Endothelial cell of umbilical vein (primary cell): ENCODE measurements around the gene SPECC1L. TPM values are rescaled to one million over a fixed set of nuclear protein-coding genes. Genes with fewer than 3 reads are reported as not detected.

Source experiments
- BruUV-seq: library from RNA; stranded (reverse); fragments of 400-500 nt; replicated peaks from 2 replicates; lab custom pipeline; 2021; lab: Mats Ljungman, UMichigan
- CTCF ChIA-PET: fragments of 300-600, 350-600 bp; sonication (Branson Sonifier 250); formaldehyde crosslinking; loops from one replicate; lab custom pipeline; 2021; ENCODE audit warnings: antibody characterized with exemption, inconsistent platforms; lab: Charles Lee
- POLR2A ChIA-PET: fragments of 300-600, 350-600 bp; sonication (Branson Sonifier 250); formaldehyde crosslinking; loops from one replicate; lab custom pipeline; 2021; ENCODE audit warnings: antibody characterized with exemption, inconsistent platforms; lab: Charles Lee
- DNase-seq: peaks from one replicate; pipeline ENCODE4 v3.0.0-alpha.2; 2011; ENCODE audit warnings: low read depth, low spot score
- FAIRE-seq: peaks from 2 replicates; lab custom pipeline; 2011; peaks lifted over from hg19 to GRCh38; lab: Jason Lieb, UNC
- H2AFZ ChIP-seq: 2 replicates; pipeline ENCODE4 v1.6.0; 2012; ENCODE audit warnings: low read depth, low read length, control low read depth, inconsistent platforms
- H3K27ac ChIP-seq: 2 replicates; pipeline ENCODE4 v1.5.1; 2011; ENCODE audit warnings: low read depth, mild to moderate bottlenecking, control low read depth, low read length, moderate library complexity; ENCODE audit not compliant: insufficient read depth
- H3K27me3 ChIP-seq, 2 experiments: 2 replicates each; pipeline versions ENCODE4 v1.6.0 to v1.6.1; 2011; ENCODE audit warnings: low read length in 2 of 2, mixed read lengths in 1 of 2; ENCODE audit not compliant: control insufficient read depth in 2 of 2, insufficient read depth in 2 of 2
- H3K36me3 ChIP-seq, 2 experiments: 2 replicates in 1 of 2; 3 replicates in 1 of 2; pipeline ENCODE4 v1.5.1; 2011; ENCODE audit warnings: low read length in 2 of 2, mild to moderate bottlenecking in 1 of 2, moderate library complexity in 1 of 2; ENCODE audit not compliant: control insufficient read depth in 2 of 2, insufficient read depth in 2 of 2; ENCODE audit errors: extremely low read depth in 1 of 2
- H3K4me1 ChIP-seq: 3 replicates; pipeline ENCODE4 v1.5.1; 2011; ENCODE audit warnings: mild to moderate bottlenecking, low read length; ENCODE audit not compliant: control insufficient read depth, insufficient read depth; ENCODE audit errors: extremely low read depth
- H3K4me2 ChIP-seq: 2 replicates; pipeline ENCODE4 v1.6.1; 2011; ENCODE audit warnings: low read length, control low read depth, mixed read lengths; ENCODE audit not compliant: insufficient read depth
- H3K4me3 ChIP-seq, 3 experiments: fragments of 200-600 bp in 1 of 3; sonication (generic), shearing (Covaris generic) in 1 of 3; replicated peaks in 1 of 3; 2 replicates each; pipeline ENCODE4 v1.5.1; 2011 to 2016; ENCODE audit warnings: control low read depth in 3 of 3, low read length in 3 of 3, mild to moderate bottlenecking in 2 of 3, inconsistent platforms in 1 of 3, low read depth in 1 of 3, moderate library complexity in 1 of 3; ENCODE audit not compliant: insufficient read depth in 1 of 3
- H3K79me2 ChIP-seq: 2 replicates; pipeline ENCODE4 v1.6.0; 2012; ENCODE audit warnings: low read length, inconsistent platforms; ENCODE audit not compliant: control insufficient read depth, insufficient read depth
- H3K9ac ChIP-seq: replicated peaks from 2 replicates; pipeline ENCODE3; 2011; ENCODE audit warnings: low read length, control low read depth; ENCODE audit not compliant: insufficient read depth; ENCODE audit errors: extremely low read depth
- H3K9me1 ChIP-seq: replicated peaks from 3 replicates; pipeline ENCODE4 v1.6.0; 2011; ENCODE audit warnings: mild to moderate bottlenecking, low read length; ENCODE audit not compliant: control insufficient read depth, insufficient read depth; ENCODE audit errors: extremely low read depth
- H3K9me3 ChIP-seq: replicated peaks from 2 replicates; pipeline ENCODE4 v1.5.1; 2012; ENCODE audit warnings: low read length, inconsistent platforms; ENCODE audit not compliant: control insufficient read depth, insufficient read depth
- H4K20me1 ChIP-seq: replicated peaks from 2 replicates; pipeline ENCODE3; 2011; ENCODE audit warnings: mild to moderate bottlenecking, low read length; ENCODE audit not compliant: control insufficient read depth, insufficient read depth; ENCODE audit errors: extremely low read depth
- EZH2 ChIP-seq: IDR thresholded peaks from 2 replicates; pipeline ENCODE4 v1.6.1; 2012; ENCODE audit warnings: borderline replicate concordance, low read depth, mild to moderate bottlenecking, moderate library complexity, low read length, inconsistent platforms; ENCODE audit not compliant: severe bottlenecking
- FOS ChIP-seq: IDR thresholded peaks from 2 replicates; pipeline ENCODE4 v1.6.1; 2011; ENCODE audit warnings: mild to moderate bottlenecking, low read length, moderate library complexity, borderline replicate concordance; ENCODE audit not compliant: insufficient read depth
- GATA2 ChIP-seq: IDR thresholded peaks from 2 replicates; pipeline ENCODE4 v1.7.0; 2011; ENCODE audit warnings: low read depth, mild to moderate bottlenecking, moderate library complexity, mixed read lengths, low read length; ENCODE audit not compliant: insufficient read length, insufficient read depth
- JUN ChIP-seq: IDR thresholded peaks from 2 replicates; pipeline ENCODE4 v1.6.1; 2011; ENCODE audit warnings: borderline replicate concordance, low read depth; ENCODE audit not compliant: insufficient read length, insufficient read depth
- MYC ChIP-seq: IDR thresholded peaks from one replicate; pipeline ENCODE4 v1.6.1; 2011; ENCODE audit warnings: mild to moderate bottlenecking, low read depth, low read length
- POLR2A ChIP-seq: IDR thresholded peaks from 2 replicates; pipeline ENCODE4 v1.6.1; 2012; ENCODE audit warnings: low read depth, mild to moderate bottlenecking, control low read depth, low read length
- POLR2AphosphoS5 ChIP-seq: IDR thresholded peaks from 2 replicates; pipeline ENCODE4 v1.6.1; 2012; ENCODE audit warnings: low read depth, mild to moderate bottlenecking, control low read depth, low read length, moderate library complexity; ENCODE audit not compliant: insufficient read depth
- dilution Hi-C: fragments of 300-500 bp; cut with MboI; formaldehyde crosslinking; loops from one replicate; pipeline ENCODE4 v1.15.0; 2019; ENCODE audit warnings: low sequenced_read_pairs; ENCODE audit not compliant: extremely low pct_ligation_motif_present
- intact Hi-C: fragments of 100-400 bp; cut with micrococcal nuclease; formaldehyde crosslinking; loops from one replicate; pipeline ENCODE4 v1.10.0; 2022
- polyA plus RNA-seq, 4 experiments: library from polyadenylated mRNA; depleted of rRNA in 3 of 4; stranded (reverse) in 3 of 4; unstranded in 1 of 4; fragments of >200 nt; gene quantifications; 2 replicates each; pipeline versions ENCODE4 v1.2.1 to v1.2.3, GENCODE V29; 2011 to 2012; ENCODE audit warnings: missing spikeins in 1 of 4
- total RNA-seq: library from RNA; stranded (reverse); gene quantifications from 2 replicates; pipeline ENCODE4 v1.2.3, GENCODE V29; 2021
- TF ChIP-seq, protein P1 (sequence below): IDR thresholded peaks from 2 replicates; pipeline ENCODE4 v1.6.1; 2011; ENCODE audit not compliant: insufficient read depth, insufficient read length
- TF ChIP-seq, protein P2 (sequence below), 2 donors: IDR thresholded peaks; 1 replicate in 1 of 2; 2 replicates in 1 of 2; pipeline ENCODE4 v1.5.1; 2011; ENCODE audit warnings: low read length in 2 of 2, mild to moderate bottlenecking in 2 of 2, moderate library complexity in 2 of 2, control low read depth in 1 of 2, inconsistent platforms in 1 of 2, low read depth in 1 of 2; ENCODE audit not compliant: insufficient read depth in 1 of 2; ENCODE audit errors: extremely low read depth in 1 of 2

Gene SPECC1L
- total and polyA plus RNA-seq, 2 donors (not counting 3 experiments of a cell fraction or from before 2014, with no cell fraction given), result 22.8 to 79.3 TPM

- POLR2A ChIA-PET, result no interaction called here
- Histone ChIP-seq H4K20me1 (no peaks in the 10 kb centered on the region), H3K4me3 (no peak overlapping the region), H3K4me2 (no peak overlapping the region), H3K36me3 (peaks cover 0 to 2% of the 10 kb centered on the region in 2 experiments), H3K27me3 (no peaks in the 10 kb centered on the region), H2AFZ (no peak overlapping the region), H3K9ac (no peak overlapping the region), H3K79me2 (no peaks in the 10 kb centered on the region), H3K9me3 (no peaks in the 10 kb centered on the region), H3K9me1 (no peaks in the 10 kb centered on the region), H3K4me1 (peaks cover 18% of the 10 kb centered on the region), H3K27ac (no peak overlapping the region)
- intact Hi-C loops, result no loop called here
- TF ChIP-seq POLR2A (no peak), POLR2AphosphoS5 (no peak), EZH2 (no peak), JUN (no peak), MYC (no peak), FOS (no peak), GATA2 (no peak)
- TF ChIP-seq, protein P1, sequence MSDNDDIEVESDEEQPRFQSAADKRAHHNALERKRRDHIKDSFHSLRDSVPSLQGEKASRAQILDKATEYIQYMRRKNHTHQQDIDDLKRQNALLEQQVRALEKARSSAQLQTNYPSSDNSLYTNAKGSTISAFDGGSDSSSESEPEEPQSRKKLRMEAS, result no peak
- TF ChIP-seq, protein P2, sequence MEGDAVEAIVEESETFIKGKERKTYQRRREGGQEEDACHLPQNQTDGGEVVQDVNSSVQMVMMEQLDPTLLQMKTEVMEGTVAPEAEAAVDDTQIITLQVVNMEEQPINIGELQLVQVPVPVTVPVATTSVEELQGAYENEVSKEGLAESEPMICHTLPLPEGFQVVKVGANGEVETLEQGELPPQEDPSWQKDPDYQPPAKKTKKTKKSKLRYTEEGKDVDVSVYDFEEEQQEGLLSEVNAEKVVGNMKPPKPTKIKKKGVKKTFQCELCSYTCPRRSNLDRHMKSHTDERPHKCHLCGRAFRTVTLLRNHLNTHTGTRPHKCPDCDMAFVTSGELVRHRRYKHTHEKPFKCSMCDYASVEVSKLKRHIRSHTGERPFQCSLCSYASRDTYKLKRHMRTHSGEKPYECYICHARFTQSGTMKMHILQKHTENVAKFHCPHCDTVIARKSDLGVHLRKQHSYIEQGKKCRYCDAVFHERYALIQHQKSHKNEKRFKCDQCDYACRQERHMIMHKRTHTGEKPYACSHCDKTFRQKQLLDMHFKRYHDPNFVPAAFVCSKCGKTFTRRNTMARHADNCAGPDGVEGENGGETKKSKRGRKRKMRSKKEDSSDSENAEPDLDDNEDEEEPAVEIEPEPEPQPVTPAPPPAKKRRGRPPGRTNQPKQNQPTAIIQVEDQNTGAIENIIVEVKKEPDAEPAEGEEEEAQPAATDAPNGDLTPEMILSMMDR (IDR thresholded peaks at IDR 0.05; ENCODE audit: extremely low read depth in 1 of 2, insufficient read depth in 1 of 2, low read depth in 1 of 2, low read length in 2 of 2), result no peak
- no TSS peak for BruUV-seq
- dilution Hi-C loops, result no loop called here
- FAIRE-seq (no peak), DNase-seq (no peak)
- CTCF ChIA-PET, result interaction anchor here (2.1 to 2.5 kb wide), 2 partner anchors 71 to 87 kb away, joined by 6 to 14 read pairs; no protein-coding TSS in a partner anchor
Observed at GRCh38 chr22:24431309-24432034, 160.8 kb downstream of the SPECC1L start.
